Measurements from ENCODE around the gene RNF213.

DNA sequence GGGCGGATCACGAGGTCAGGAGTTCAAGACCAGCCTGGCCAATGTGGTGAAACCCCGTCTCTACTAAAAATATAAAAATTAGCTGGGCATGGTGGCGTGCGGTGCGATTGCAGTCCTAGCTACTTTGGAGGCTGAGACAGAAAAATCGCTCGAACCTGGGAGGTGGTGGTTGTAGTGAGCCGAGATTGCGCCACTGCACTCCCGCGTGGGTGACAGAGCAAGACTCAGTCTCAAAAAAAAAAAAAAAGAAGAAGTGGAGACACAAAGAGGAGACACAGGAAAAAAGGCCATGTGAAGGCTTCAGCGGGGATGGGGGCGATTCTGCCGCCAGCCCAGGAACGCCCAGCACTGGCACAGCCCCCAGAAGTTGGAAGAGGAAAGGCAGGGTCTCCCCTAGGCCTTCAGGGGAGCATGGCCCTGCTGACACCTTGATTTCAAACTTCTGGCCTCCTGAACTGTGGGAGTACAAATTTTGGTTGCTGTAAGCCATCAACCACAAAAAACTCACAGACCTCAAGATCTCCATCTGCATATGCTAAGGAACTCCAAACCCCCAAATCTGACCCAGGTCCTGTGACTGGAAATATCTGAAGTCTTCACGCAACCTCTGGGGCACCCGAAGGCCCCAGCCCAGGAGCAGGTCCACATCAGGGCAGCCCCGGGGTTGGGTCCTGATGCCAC, 47.5 kb upstream of the RNF213 start:
- no peak for TF ChIP-seq POLR2A (IDR thresholded peaks at IDR 0.05)
- TF ChIP-seq, protein P1, sequence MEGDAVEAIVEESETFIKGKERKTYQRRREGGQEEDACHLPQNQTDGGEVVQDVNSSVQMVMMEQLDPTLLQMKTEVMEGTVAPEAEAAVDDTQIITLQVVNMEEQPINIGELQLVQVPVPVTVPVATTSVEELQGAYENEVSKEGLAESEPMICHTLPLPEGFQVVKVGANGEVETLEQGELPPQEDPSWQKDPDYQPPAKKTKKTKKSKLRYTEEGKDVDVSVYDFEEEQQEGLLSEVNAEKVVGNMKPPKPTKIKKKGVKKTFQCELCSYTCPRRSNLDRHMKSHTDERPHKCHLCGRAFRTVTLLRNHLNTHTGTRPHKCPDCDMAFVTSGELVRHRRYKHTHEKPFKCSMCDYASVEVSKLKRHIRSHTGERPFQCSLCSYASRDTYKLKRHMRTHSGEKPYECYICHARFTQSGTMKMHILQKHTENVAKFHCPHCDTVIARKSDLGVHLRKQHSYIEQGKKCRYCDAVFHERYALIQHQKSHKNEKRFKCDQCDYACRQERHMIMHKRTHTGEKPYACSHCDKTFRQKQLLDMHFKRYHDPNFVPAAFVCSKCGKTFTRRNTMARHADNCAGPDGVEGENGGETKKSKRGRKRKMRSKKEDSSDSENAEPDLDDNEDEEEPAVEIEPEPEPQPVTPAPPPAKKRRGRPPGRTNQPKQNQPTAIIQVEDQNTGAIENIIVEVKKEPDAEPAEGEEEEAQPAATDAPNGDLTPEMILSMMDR (IDR thresholded peaks at IDR 0.05) = no peak
